GM19043 (cell line): ENCODE results near the gene SH2D3C.

Source experiments
- ATAC-seq: cut with Tn5 transposase; IDR thresholded peaks from one replicate; pipeline ENCODE4 v1.9.1; 2021; ENCODE audit warnings: low read depth; ENCODE audit not compliant: unreplicated experiment

Gene SH2D3C

GRCh38 chr9:127808347-127809001 lies 30.0 kb upstream of the SH2D3C start:
- ATAC-seq = no peak

- no peak for ATAC-seq
Observed at GRCh38 chr9:127806871-127807270, 28.4 kb upstream of the SH2D3C start.

- ATAC-seq = no peak
Observed at GRCh38 chr9:127805620-127806019, 27.2 kb upstream of the SH2D3C start.

GRCh38 chr9:127803507-127804352 lies 25.3 kb upstream of the SH2D3C start:
- ATAC-seq = no peak

- ATAC-seq = peak; percentile 70
Observed at GRCh38 chr9:127802576-127803443, 24.3 kb upstream of the SH2D3C start, which contains the start of gene FPGS. Gene FPGS, plus strand, starts transcription at chr9:127802882. Its CDS starts 43 bp downstream, at chr9:127802925.

- ATAC-seq = no peak
Observed at GRCh38 chr9:127801955-127802575, 23.6 kb upstream of the SH2D3C start.

GRCh38 chr9:127796852-127797370 lies 18.4 kb upstream of the SH2D3C start:
- ATAC-seq = no peak

- ATAC-seq = no peak
Observed at GRCh38 chr9:127796225-127796813, 17.9 kb upstream of the SH2D3C start.

GRCh38 chr9:127794001-127794791 lies 15.7 kb upstream of the SH2D3C start:
- ATAC-seq = no peak

- ATAC-seq = no peak
Observed at GRCh38 chr9:127793093-127793708, 14.7 kb upstream of the SH2D3C start.

GRCh38 chr9:127792417-127793031 lies 14.1 kb upstream of the SH2D3C start:
- ATAC-seq = no peak

GRCh38 chr9:127791085-127791484 lies 12.6 kb upstream of the SH2D3C start:
- no peak for ATAC-seq

- ATAC-seq = no peak
Observed at GRCh38 chr9:127790094-127790855, 11.8 kb upstream of the SH2D3C start.

- no peak for ATAC-seq
Observed at GRCh38 chr9:127789179-127789578, 10.7 kb upstream of the SH2D3C start.

GRCh38 chr9:127788337-127789011 lies 10.0 kb upstream of the SH2D3C start:
- no peak for ATAC-seq

- no peak for ATAC-seq
Observed at GRCh38 chr9:127786773-127787104, 8.3 kb upstream of the SH2D3C start.
